ENCODE results near the gene ICE2.

The ICE2 gene

GRCh38 chr15:60471314-60471713 lies 7.6 kb downstream of the ICE2 start:
- peaks cover 25% of the 10 kb centered on the region for H3K4me1 ChIP-seq (ENCODE audit: insufficient read depth, low read length, poor library complexity, severe bottlenecking)
- TF ChIP-seq CTCF (conservative IDR thresholded peaks at IDR 0.05; ENCODE audit: low read length) = no peak
- TF ChIP-seq EZH2phosphoT487 (IDR thresholded peaks at IDR 0.05; ENCODE audit: borderline replicate concordance) = no peak
- H4K20me1 ChIP-seq (ENCODE audit: insufficient read depth, low read length, poor library complexity, severe bottlenecking) = peaks cover 8% of the 10 kb centered on the region
- H3K4me3 ChIP-seq (ENCODE audit: low read length, poor library complexity, severe bottlenecking) = peak overlapping the region; percentile 8
- H3K9me2 ChIP-seq (replicated peaks; ENCODE audit: low read depth, low read length) = no peaks in the 10 kb centered on the region
- no peak overlapping the region for H2AFZ ChIP-seq (ENCODE audit: low read length)
- H3K79me2 ChIP-seq (ENCODE audit: insufficient read depth, low read length) = peaks cover 61% of the 10 kb centered on the region
- H3K4me2 ChIP-seq (ENCODE audit: low read depth, low read length, poor library complexity, severe bottlenecking) = peak overlapping the region; percentile 44
- H3F3A ChIP-seq (ENCODE audit: low read depth) = no peaks in the 10 kb centered on the region
- peaks cover 24% of the 10 kb centered on the region for H3K36me3 ChIP-seq (ENCODE audit: insufficient read depth, low read length)
- no peaks in the 10 kb centered on the region for H3K27me3 ChIP-seq (ENCODE audit: insufficient read depth, low read length, poor library complexity, severe bottlenecking)
- H3K9ac ChIP-seq (ENCODE audit: low read depth, low read length, poor library complexity, severe bottlenecking) = peak overlapping the region; percentile 35
- H3K9me3 ChIP-seq (ENCODE audit: insufficient read depth, low read depth, low read length) = no peaks in the 10 kb centered on the region

- Histone ChIP-seq H3K4me1 (ENCODE audit: insufficient read depth, low read length, poor library complexity, severe bottlenecking) (peaks cover 16% of the 10 kb centered on the region), H3K79me2 (ENCODE audit: insufficient read depth, low read length) (peaks cover 53% of the 10 kb centered on the region), H4K20me1 (ENCODE audit: insufficient read depth, low read length, poor library complexity, severe bottlenecking) (peaks cover 2% of the 10 kb centered on the region), H3F3A (ENCODE audit: low read depth) (no peaks in the 10 kb centered on the region), H3K4me3 (ENCODE audit: low read length, poor library complexity, severe bottlenecking) (peak overlapping the region; percentile 1), H3K9me3 (ENCODE audit: insufficient read depth, low read depth, low read length) (no peaks in the 10 kb centered on the region), H3K4me2 (ENCODE audit: low read depth, low read length, poor library complexity, severe bottlenecking) (peak overlapping the region; percentile 44), H3K9ac (ENCODE audit: low read depth, low read length, poor library complexity, severe bottlenecking) (no peak overlapping the region), H3K27me3 (ENCODE audit: insufficient read depth, low read length, poor library complexity, severe bottlenecking) (no peaks in the 10 kb centered on the region), H3K9me2 (replicated peaks; ENCODE audit: low read depth, low read length) (no peaks in the 10 kb centered on the region), H2AFZ (ENCODE audit: low read length) (no peak overlapping the region), H3K36me3 (ENCODE audit: insufficient read depth, low read length) (peaks cover 33% of the 10 kb centered on the region)
- TF ChIP-seq CTCF (conservative IDR thresholded peaks at IDR 0.05; ENCODE audit: low read length) = no peak
- no peak for TF ChIP-seq EZH2phosphoT487 (IDR thresholded peaks at IDR 0.05; ENCODE audit: borderline replicate concordance)
These were observed 8.9 kb downstream of the ICE2 start for GRCh38 chr15:60469893-60470641.

GRCh38 chr15:60464836-60465630 lies 13.9 kb downstream of the ICE2 start:
- peaks cover 15% of the 10 kb centered on the region; the same call in 1 of the 2 replicates for H3K79me2 ChIP-seq (ENCODE audit: insufficient read depth, low read length)
- H2AFZ ChIP-seq (ENCODE audit: low read length) = no peak overlapping the region
- H4K20me1 ChIP-seq (ENCODE audit: insufficient read depth, low read length, poor library complexity, severe bottlenecking) = no peaks in the 10 kb centered on the region
- H3K9me2 ChIP-seq (replicated peaks; ENCODE audit: low read depth, low read length) = no peaks in the 10 kb centered on the region
- no peaks in the 10 kb centered on the region for H3F3A ChIP-seq (ENCODE audit: low read depth)
- peaks cover 35% of the 10 kb centered on the region for H3K36me3 ChIP-seq (ENCODE audit: insufficient read depth, low read length)
- H3K27me3 ChIP-seq (ENCODE audit: insufficient read depth, low read length, poor library complexity, severe bottlenecking) = no peaks in the 10 kb centered on the region
- TF ChIP-seq CTCF (conservative IDR thresholded peaks at IDR 0.05; ENCODE audit: low read length) (no peak), EZH2phosphoT487 (IDR thresholded peaks at IDR 0.05; ENCODE audit: borderline replicate concordance) (no peak)
- no peaks in the 10 kb centered on the region for H3K9me3 ChIP-seq (ENCODE audit: insufficient read depth, low read depth, low read length)
- peaks cover 8% of the 10 kb centered on the region for H3K4me1 ChIP-seq (ENCODE audit: insufficient read depth, low read length, poor library complexity, severe bottlenecking)
- no peak overlapping the region for H3K9ac ChIP-seq (ENCODE audit: low read depth, low read length, poor library complexity, severe bottlenecking)
- H3K4me2 ChIP-seq (ENCODE audit: low read depth, low read length, poor library complexity, severe bottlenecking) = no peak overlapping the region
- no peak overlapping the region for H3K4me3 ChIP-seq (ENCODE audit: low read length, poor library complexity, severe bottlenecking)

Data from Loucy (cell line).